Subcutaneous adipose tissue (tissue), 4 donors: ENCODE data around the gene DTX3. TPM values are rescaled to one million over a fixed set of nuclear protein-coding genes. Genes with fewer than 3 reads are reported as not detected.

Experiments
- CTCF ChIP-seq: fragments of 450-650 bp; IDR thresholded peaks from one replicate; pipeline ENCODE4 v1.5.1; 2016; ENCODE audit warnings: low read depth, mild to moderate bottlenecking, control low read depth, antibody characterized with exemption, moderate library complexity
- total RNA-seq, 4 donors: library from RNA; depleted of rRNA; stranded (reverse); fragments of >200 nt; gene quantifications; one replicate each; pipeline ENCODE4 v1.1.0, GENCODE V29; 2016

The DTX3 gene
- total RNA-seq, 4 donors from 2014 or later: 1.8 to 4.8 (median 4.0) TPM

GRCh38 chr12:57624441-57625220 is 20.0 kb downstream of the DTX3 start:
- TF ChIP-seq CTCF: no peak

GRCh38 chr12:57625261-57626032 is 20.8 kb downstream of the DTX3 start:
- TF ChIP-seq CTCF: no peak

- no peak for TF ChIP-seq CTCF
Observed at GRCh38 chr12:57626111-57626920, 21.7 kb downstream of the DTX3 start.

DNA sequence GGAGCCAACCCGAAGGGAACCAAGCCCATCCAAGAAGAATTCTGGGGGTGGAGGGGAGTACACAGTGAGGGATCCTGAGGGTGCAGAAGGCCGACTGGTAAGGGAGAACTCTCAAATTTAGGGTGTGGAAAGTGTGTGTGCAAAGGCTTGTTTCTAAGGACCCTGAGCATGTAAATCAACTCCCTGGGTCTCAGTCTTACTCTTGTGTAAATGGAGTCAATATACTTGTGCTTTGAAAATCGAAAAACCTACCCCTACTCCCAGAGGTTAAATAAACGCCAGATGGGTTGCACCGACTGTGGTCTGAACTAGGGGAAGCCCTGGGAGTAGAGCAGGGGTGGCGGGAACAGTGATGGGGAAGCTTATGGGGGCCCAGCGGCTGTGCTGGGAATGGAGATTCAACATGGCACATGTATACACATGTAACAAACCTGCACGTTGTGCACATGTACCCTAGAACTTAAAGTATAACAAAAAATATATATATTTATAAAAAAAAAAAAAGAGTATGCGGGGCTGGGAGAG is 22.4 kb downstream of the DTX3 start:
- no peak for TF ChIP-seq CTCF

- no peak for TF ChIP-seq CTCF
Observed at GRCh38 chr12:57627501-57628279, 23.1 kb downstream of the DTX3 start.

DNA sequence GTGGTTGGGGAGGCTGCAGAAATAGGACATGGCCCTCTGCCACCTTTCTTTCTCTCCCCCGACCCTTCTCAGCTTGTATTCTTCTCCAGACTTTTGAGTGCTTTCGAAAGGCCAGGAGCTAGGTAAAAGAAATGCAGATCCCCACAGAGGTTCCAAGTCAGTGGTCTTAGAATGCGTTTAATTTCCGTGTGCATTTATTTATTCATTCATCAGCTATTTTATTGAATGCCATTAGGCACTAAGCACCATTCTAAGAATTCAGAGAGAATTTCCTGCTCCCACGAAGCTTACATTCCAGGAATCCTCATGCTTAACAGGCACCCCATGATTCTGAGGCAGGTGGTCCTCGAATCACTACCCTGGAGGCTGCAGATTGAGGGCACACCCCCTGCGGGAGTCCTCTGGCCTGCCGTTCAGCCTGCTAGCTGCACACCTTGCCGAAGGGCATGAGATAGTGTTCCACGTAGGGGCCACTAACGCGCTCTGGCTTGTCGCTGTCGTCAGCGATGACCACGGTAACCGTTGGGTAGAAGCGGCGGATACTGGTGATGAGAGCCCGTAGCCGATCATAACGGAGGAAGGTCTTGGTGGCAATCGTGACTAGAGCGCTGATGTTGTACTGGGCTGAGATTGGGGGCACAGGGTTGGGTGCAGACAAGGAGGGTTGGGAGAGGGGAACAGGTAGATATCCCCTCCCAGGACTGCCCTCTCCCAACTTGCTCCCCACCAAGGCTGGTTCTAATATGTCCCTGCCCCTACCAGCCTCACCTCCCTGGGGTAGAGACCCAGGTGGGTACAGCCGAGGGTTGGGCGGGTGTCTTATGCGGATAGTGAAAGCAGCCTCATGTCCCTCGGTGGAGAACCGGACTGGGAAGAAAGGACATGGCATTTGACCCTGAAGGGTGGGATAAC is 23.9 kb downstream of the DTX3 start:
- TF ChIP-seq CTCF: no peak
